ENCODE data around the gene TXNRD2.

Gene TXNRD2

GRCh38 chr22:19904935-19905334 lies 36.7 kb downstream of the TXNRD2 start:
- DNase-seq (ENCODE audit: low spot score), result no peak

GRCh38 chr22:19904174-19904856 lies 37.3 kb downstream of the TXNRD2 start:
- DNase-seq (ENCODE audit: low spot score), result no peak

GRCh38 chr22:19903513-19903912 lies 38.1 kb downstream of the TXNRD2 start:
- no peak for DNase-seq (ENCODE audit: low spot score)

- no peak for DNase-seq (ENCODE audit: low spot score)
Measured at GRCh38 chr22:19903031-19903430, 38.6 kb downstream of the TXNRD2 start.

- DNase-seq (ENCODE audit: low spot score), result no peak
Measured at GRCh38 chr22:19902245-19902715, 39.3 kb downstream of the TXNRD2 start.

- no peak for DNase-seq (ENCODE audit: low spot score)
Measured at GRCh38 chr22:19901577-19902244, 39.9 kb downstream of the TXNRD2 start.

- DNase-seq (ENCODE audit: low spot score), result no peak
Measured at GRCh38 chr22:19900707-19901436, 40.7 kb downstream of the TXNRD2 start.

GRCh38 chr22:19898831-19899567 lies 42.6 kb downstream of the TXNRD2 start:
- DNase-seq (ENCODE audit: low spot score), result no peak

- DNase-seq (ENCODE audit: low spot score), result no peak
Measured at GRCh38 chr22:19898145-19898544, 43.5 kb downstream of the TXNRD2 start.

GRCh38 chr22:19897726-19898125 lies 43.9 kb downstream of the TXNRD2 start:
- DNase-seq (ENCODE audit: low spot score), result no peak

GRCh38 chr22:19896665-19897355 lies 44.8 kb downstream of the TXNRD2 start:
- no peak for DNase-seq (ENCODE audit: low spot score)

- DNase-seq (ENCODE audit: low spot score), result no peak
Measured at GRCh38 chr22:19895160-19895849, 46.3 kb downstream of the TXNRD2 start.

GRCh38 chr22:19893363-19893762 lies 48.3 kb downstream of the TXNRD2 start:
- DNase-seq (ENCODE audit: low spot score), result no peak

GRCh38 chr22:19892925-19893324 lies 48.7 kb downstream of the TXNRD2 start:
- peak; percentile 62 for DNase-seq (ENCODE audit: low spot score)

- DNase-seq (ENCODE audit: low spot score), result no peak
Measured at GRCh38 chr22:19892257-19892879, 49.2 kb downstream of the TXNRD2 start.

GRCh38 chr22:19891317-19892256 lies 50.0 kb downstream of the TXNRD2 start:
- DNase-seq (ENCODE audit: low spot score), result peak; percentile 78

- DNase-seq (ENCODE audit: low spot score), result no peak
Measured at GRCh38 chr22:19890502-19891316, 50.9 kb downstream of the TXNRD2 start.

GRCh38 chr22:19889951-19890350 lies 51.7 kb downstream of the TXNRD2 start:
- DNase-seq (ENCODE audit: low spot score), result no peak
